Measurements from ENCODE around the gene FOXL1. TPM values are rescaled to one million over a fixed set of nuclear protein-coding genes. Genes with fewer than 3 reads are reported as not detected.

FOXL1 gene
- total RNA-seq, 1 experiment from 2014 or later = 7.5 TPM

DNA sequence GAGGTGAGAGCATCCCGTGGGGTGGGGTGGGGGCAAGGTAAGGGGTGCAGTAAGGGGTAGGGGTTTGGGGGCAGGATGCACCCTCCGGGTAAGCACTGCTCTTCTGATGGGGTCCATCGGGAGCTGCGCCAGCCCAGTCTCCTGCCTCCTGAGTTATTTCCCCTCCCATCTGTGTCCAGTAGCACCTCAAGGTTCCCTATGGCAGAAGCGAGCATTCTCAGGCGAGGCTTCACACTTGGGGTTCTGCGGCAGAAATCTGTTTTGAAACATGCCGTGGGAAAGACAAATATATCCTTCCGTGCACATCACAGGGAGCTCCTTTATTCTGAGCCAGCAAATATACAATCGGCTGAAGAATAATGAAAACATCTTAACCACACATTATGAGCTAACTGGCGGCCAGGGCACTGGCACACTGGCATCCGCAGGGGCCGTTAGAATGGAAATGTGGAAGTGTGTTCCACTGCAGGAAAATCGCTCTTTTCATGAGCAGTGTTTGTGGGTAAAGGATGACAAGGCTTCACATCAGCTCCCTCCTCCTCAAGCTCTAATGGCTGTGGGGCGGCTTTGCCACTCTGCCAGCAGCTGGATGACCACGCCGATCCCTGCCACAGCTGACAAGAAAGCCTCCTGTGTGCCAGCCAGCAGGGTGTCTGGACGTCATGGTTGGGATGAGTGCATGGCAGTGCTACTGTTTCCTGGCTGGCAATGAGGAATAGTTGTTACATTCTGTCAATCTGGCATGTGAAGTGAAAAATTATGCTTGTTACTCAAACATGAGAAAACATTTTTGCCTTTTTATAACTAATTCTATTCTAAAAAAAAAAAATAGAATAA, 43.4 kb upstream of the FOXL1 start (continued):
- TF ChIP-seq, protein P1, sequence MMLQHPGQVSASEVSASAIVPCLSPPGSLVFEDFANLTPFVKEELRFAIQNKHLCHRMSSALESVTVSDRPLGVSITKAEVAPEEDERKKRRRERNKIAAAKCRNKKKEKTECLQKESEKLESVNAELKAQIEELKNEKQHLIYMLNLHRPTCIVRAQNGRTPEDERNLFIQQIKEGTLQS (IDR thresholded peaks at IDR 0.05) = no peak
- TF ChIP-seq FOSL1 (IDR thresholded peaks at IDR 0.05; ENCODE audit: low read depth) (no peak), ELF1 (IDR thresholded peaks at IDR 0.05; ENCODE audit: borderline replicate concordance, low read depth) (no peak), JUND (IDR thresholded peaks at IDR 0.05) (no peak), SIN3A (IDR thresholded peaks at IDR 0.05; ENCODE audit: low read depth) (no peak), CBX3 (IDR thresholded peaks at IDR 0.05; ENCODE audit: low read depth) (no peak)
- TF ChIP-seq, protein P2, sequence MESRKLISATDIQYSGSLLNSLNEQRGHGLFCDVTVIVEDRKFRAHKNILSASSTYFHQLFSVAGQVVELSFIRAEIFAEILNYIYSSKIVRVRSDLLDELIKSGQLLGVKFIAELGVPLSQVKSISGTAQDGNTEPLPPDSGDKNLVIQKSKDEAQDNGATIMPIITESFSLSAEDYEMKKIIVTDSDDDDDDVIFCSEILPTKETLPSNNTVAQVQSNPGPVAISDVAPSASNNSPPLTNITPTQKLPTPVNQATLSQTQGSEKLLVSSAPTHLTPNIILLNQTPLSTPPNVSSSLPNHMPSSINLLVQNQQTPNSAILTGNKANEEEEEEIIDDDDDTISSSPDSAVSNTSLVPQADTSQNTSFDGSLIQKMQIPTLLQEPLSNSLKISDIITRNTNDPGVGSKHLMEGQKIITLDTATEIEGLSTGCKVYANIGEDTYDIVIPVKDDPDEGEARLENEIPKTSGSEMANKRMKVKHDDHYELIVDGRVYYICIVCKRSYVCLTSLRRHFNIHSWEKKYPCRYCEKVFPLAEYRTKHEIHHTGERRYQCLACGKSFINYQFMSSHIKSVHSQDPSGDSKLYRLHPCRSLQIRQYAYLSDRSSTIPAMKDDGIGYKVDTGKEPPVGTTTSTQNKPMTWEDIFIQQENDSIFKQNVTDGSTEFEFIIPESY (IDR thresholded peaks at IDR 0.05; ENCODE audit: extremely low read depth, insufficient replicate concordance, low read length) = no peak

DNA sequence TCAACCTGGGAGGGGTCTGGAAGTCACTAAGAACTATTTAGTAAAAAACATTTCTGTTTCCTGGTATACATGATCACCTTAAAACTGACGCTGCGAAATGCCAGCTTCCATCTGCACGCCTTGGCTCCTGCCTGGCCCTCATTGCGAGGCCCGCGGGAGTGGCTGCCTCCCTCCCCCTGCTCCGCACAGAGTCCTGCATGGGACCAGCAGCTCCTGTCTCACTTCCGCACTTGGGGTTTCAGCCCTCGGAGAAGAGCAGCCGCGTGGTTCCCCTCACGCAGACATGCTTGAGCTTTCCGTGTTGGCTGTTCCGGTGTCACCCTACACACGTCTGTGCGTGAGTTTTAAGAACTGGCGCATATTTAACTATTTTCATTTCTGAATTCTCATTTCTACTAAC, 41.7 kb upstream of the FOXL1 start:
- TF ChIP-seq POLR2AphosphoS5 (IDR thresholded peaks at IDR 0.05; ENCODE audit: low read depth, low read length) (no peak), EZH2phosphoT487 (IDR thresholded peaks at IDR 0.05; ENCODE audit: borderline replicate concordance) (no peak), YY1 (IDR thresholded peaks at IDR 0.05; ENCODE audit: extremely low read depth, insufficient replicate concordance, low read depth, low read length) (no peak)
- TF ChIP-seq, protein P3, sequence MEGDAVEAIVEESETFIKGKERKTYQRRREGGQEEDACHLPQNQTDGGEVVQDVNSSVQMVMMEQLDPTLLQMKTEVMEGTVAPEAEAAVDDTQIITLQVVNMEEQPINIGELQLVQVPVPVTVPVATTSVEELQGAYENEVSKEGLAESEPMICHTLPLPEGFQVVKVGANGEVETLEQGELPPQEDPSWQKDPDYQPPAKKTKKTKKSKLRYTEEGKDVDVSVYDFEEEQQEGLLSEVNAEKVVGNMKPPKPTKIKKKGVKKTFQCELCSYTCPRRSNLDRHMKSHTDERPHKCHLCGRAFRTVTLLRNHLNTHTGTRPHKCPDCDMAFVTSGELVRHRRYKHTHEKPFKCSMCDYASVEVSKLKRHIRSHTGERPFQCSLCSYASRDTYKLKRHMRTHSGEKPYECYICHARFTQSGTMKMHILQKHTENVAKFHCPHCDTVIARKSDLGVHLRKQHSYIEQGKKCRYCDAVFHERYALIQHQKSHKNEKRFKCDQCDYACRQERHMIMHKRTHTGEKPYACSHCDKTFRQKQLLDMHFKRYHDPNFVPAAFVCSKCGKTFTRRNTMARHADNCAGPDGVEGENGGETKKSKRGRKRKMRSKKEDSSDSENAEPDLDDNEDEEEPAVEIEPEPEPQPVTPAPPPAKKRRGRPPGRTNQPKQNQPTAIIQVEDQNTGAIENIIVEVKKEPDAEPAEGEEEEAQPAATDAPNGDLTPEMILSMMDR (IDR thresholded peaks at IDR 0.05 in 2 of 3, conservative IDR thresholded peaks at IDR 0.05 in 1 of 3; ENCODE audit: borderline replicate concordance in 1 of 3, insufficient read depth in 1 of 3, low read depth in 2 of 3, low read length in 2 of 3) = no peak
- Histone ChIP-seq H3K79me2 (ENCODE audit: insufficient read depth, low read length) (no peaks in the 10 kb centered on the region), H3K9ac (ENCODE audit: low read length) (no peak overlapping the region), H3K4me3 (replicated peaks in 1 of 2; ENCODE audit: low read depth in 1 of 2, low read length in 2 of 2) (no peak overlapping the region), H4K20me1 (ENCODE audit: insufficient read depth) (no peaks in the 10 kb centered on the region), H3K9me2 (ENCODE audit: insufficient read depth) (no peaks in the 10 kb centered on the region), H3K27me3 (ENCODE audit: insufficient read depth, low read length) (no peaks in the 10 kb centered on the region), H3K4me2 (ENCODE audit: low read length) (no peak overlapping the region), H3K27ac (ENCODE audit: low read depth, low read length) (no peak overlapping the region), H3K4me1 (ENCODE audit: control insufficient read depth in 1 of 2, insufficient read depth in 2 of 2, low read length in 2 of 2) (no peaks in the 10 kb centered on the region), H2AFZ (ENCODE audit: low read depth, low read length, poor library complexity, severe bottlenecking) (no peak overlapping the region), H3K36me3 (ENCODE audit: control insufficient read depth in 1 of 2, insufficient read depth in 2 of 2, low read length in 2 of 2) (peaks cover 22 to 30% of the 10 kb centered on the region in 2 experiments), H3K9me3 (ENCODE audit: control insufficient read depth in 1 of 2, insufficient read depth in 1 of 2, low read depth in 1 of 2, low read length in 2 of 2) (no peaks in the 10 kb centered on the region)
- DNase-seq (ENCODE audit: low read depth, low spot score) = no peak
- ChIA-PET POLR2A (no interaction called here), RAD21 (ENCODE audit: low non-redundant PET in 1 of 2, low total read pairs in 2 of 2, uncharacterized antibody in 2 of 2, unreplicated experiment in 2 of 2) (no interaction called here), CTCF (no interaction called here)
- no TSS peak for BruUV-seq (replicated peaks)
- intact Hi-C loops (cut with micrococcal nuclease) = no loop called here
- ATAC-seq = no peak

All from HCT116 (cell line).